ENCODE data around the gene OTULIN. TPM values are rescaled to one million over a fixed set of nuclear protein-coding genes. Genes with fewer than 3 reads are reported as not detected.
A peak's percentile ranks its signal among the peaks of the same experiment; 100 is the strongest.

OTULIN gene
- total and polyA plus RNA-seq, 5 experiments from 2014 or later: 15.7 to 77.0 (median 22.7) TPM

GRCh38 chr5:14713476-14714390 is 49.2 kb downstream of the OTULIN start:
- Mint-ChIP-seq H3K4me3 (no peak overlapping the region), H3K4me1 (peaks cover 13 to 36% (median 21%) of the 10 kb centered on the region in 4 donors), H3K9me3 (no peaks in the 10 kb centered on the region), H3K27ac (peak overlapping the region; percentile 47 to 90 (median 76)), H3K27me3 (no peaks in the 10 kb centered on the region), H3K36me3 (peaks cover 4 to 89% (median 27%) of the 10 kb centered on the region in 3 donors)
- POLR2A ChIA-PET: interaction anchor here (1.5 kb wide), 1 partner anchor 11 kb away, joined by 3 read pairs; no protein-coding TSS in a partner anchor
- ATAC-seq: no peak
- DNase-seq: no peak

DNA sequence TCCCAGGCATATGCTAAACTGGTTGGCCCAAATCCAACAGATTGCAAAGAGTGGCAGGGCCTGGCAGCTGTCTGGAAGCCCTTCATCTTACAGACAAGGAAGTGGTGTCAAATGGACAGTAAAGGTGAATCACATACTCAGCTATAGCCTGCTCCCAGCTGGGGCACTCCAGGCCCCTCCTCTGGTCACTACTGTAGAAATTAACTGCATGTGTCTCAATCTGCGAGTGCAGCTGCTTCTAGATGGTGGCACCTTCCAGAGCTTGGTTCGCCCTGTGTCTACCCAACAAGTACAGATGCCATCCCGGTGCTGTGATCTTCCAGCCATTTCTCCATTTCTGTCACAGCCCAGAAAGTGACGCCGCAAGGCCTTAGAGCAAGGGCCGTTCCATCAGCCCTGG is 50.2 kb downstream of the OTULIN start:
- DNase-seq: no peak
- ATAC-seq: no peak
- peak overlapping the region in 8 of 10 donors; percentile 44 to 90 (median 70) for H3K27ac Mint-ChIP-seq
- H3K4me1 Mint-ChIP-seq: peaks cover 5 to 32% (median 16%) of the 10 kb centered on the region in 4 donors
- peaks cover 4 to 84% (median 22%) of the 10 kb centered on the region in 3 donors for H3K36me3 Mint-ChIP-seq
- H3K9me3 Mint-ChIP-seq: no peaks in the 10 kb centered on the region
- H3K4me3 Mint-ChIP-seq: peak overlapping the region in 1 of 10 donors; percentile 8
- no peaks in the 10 kb centered on the region for H3K27me3 Mint-ChIP-seq
- POLR2A ChIA-PET: interaction anchor here (1.5 kb wide), 1 partner anchor 12 kb away, joined by 3 read pairs; no protein-coding TSS in a partner anchor

- Mint-ChIP-seq H3K4me3 (no peak overlapping the region), H3K4me1 (peaks cover 8 to 36% (median 21%) of the 10 kb centered on the region in 4 donors), H3K9me3 (no peaks in the 10 kb centered on the region), H3K36me3 (peaks cover 4 to 77% (median 19%) of the 10 kb centered on the region in 3 donors), H3K27me3 (no peaks in the 10 kb centered on the region), H3K27ac (peak overlapping the region in 8 of 10 donors; percentile 20 to 89 (median 62))
- ATAC-seq (no peak), DNase-seq (no peak)
- POLR2A ChIA-PET: interaction anchor here (1.0 kb wide), 1 partner anchor 9 kb away, joined by 3 read pairs; no protein-coding TSS in a partner anchor
Observed at GRCh38 chr5:14715481-14715880, 51.0 kb downstream of the OTULIN start.

DNA sequence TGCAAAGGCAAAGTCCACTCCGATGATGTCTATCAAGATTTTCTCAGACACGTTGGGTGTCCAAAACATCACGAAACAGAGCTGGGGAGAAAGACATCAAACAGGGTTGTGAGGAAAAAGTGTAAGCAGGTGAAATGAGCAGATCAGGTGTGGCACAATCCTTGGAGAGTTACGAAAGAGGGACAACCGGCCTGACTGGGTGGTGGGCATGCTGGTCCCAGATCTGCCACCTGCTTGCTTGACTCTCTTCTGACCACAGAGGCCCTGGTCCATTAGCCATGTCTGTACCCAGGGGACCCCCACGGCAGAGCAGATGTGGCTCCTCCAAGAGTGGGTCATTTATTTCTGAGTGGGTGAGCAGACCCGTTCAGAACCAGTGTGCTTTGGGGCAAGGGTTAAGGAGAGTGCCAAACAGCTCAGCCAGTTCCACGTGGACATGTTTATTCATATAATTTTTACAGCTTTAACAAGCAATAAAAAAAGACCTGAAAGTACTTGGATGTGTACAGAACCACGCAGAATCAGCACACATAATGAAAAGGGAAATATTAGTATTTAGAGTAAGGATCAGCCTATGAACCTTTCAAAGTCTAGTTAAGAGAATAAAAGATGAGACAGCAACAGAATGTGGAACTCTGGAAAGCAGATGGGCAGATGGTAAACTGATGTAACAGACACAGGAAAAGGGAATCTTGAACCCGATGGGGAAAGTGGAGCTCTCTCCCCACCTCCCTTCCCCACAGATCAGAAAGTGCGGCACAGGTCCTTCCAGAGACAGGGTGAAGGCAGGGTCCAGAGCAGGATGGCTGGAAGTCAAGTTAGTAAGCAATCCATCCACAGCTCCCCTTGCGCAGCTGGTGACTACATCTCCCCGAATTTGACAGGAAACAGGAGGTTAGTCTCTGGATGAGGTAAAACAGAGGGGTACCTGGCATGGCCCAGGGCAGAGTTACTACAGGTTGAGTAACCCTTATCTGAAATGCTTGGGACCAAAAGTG is 52.5 kb downstream of the OTULIN start:
- Mint-ChIP-seq H3K4me3 (no peak overlapping the region), H3K9me3 (no peaks in the 10 kb centered on the region), H3K27me3 (no peaks in the 10 kb centered on the region), H3K27ac (peak overlapping the region; percentile 52 to 90 (median 76)), H3K36me3 (peaks cover 0 to 61% (median 11%) of the 10 kb centered on the region in 3 donors), H3K4me1 (peaks cover 15 to 41% (median 20%) of the 10 kb centered on the region in 4 donors)
- POLR2A ChIA-PET: no interaction called here
- no peak for DNase-seq
- ATAC-seq: no peak

- Mint-ChIP-seq H3K27me3 (no peaks in the 10 kb centered on the region), H3K9me3 (no peaks in the 10 kb centered on the region), H3K4me3 (no peak overlapping the region), H3K27ac (peak overlapping the region in 7 of 10 donors; percentile 3 to 91 (median 68)), H3K4me1 (peaks cover 15 to 42% (median 16%) of the 10 kb centered on the region in 4 donors), H3K36me3 (peaks cover 0 to 51% (median 11%) of the 10 kb centered on the region in 3 donors)
- POLR2A ChIA-PET: no interaction called here
- DNase-seq (no peak), ATAC-seq (no peak)
Observed at GRCh38 chr5:14718778-14719177, 54.3 kb downstream of the OTULIN start.

GRCh38 chr5:14720236-14720923 is 55.9 kb downstream of the OTULIN start:
- peak overlapping the region; percentile 24 to 90 (median 66) for H3K27ac Mint-ChIP-seq
- ATAC-seq (peak; percentile 36 to 54), DNase-seq (no peak)
- no peaks in the 10 kb centered on the region for H3K27me3 Mint-ChIP-seq
- peaks cover 12 to 40% (median 15%) of the 10 kb centered on the region in 4 donors for H3K4me1 Mint-ChIP-seq
- POLR2A ChIA-PET: interaction anchor here (0.5 to 2.0 kb wide), 6 partner anchors 8 to 35 kb away, joined by 3 to 8 read pairs (median 4); no protein-coding TSS in a partner anchor
- peak overlapping the region in 1 of 10 donors; percentile 24 for H3K4me3 Mint-ChIP-seq
- peaks cover 0 to 47% (median 15%) of the 10 kb centered on the region in 3 donors for H3K36me3 Mint-ChIP-seq
- no peaks in the 10 kb centered on the region for H3K9me3 Mint-ChIP-seq

GRCh38 chr5:14721990-14722656 is 57.6 kb downstream of the OTULIN start:
- Mint-ChIP-seq H3K4me3 (no peak overlapping the region), H3K9me3 (no peaks in the 10 kb centered on the region), H3K27me3 (no peaks in the 10 kb centered on the region), H3K4me1 (peaks cover 16 to 43% (median 20%) of the 10 kb centered on the region in 4 donors), H3K36me3 (peaks cover 0 to 41% (median 10%) of the 10 kb centered on the region in 3 donors), H3K27ac (peak overlapping the region in 2 of 10 donors; percentile 33 to 79)
- DNase-seq (no peak), ATAC-seq (no peak)
- POLR2A ChIA-PET: interaction anchor here (1.5 to 2.0 kb wide), 2 partner anchors 14 to 37 kb away, joined by 5 to 6 read pairs; no protein-coding TSS in a partner anchor

- Mint-ChIP-seq H3K27me3 (no peaks in the 10 kb centered on the region), H3K9me3 (no peaks in the 10 kb centered on the region), H3K4me3 (no peak overlapping the region), H3K36me3 (peaks cover 0 to 33% (median 10%) of the 10 kb centered on the region in 3 donors), H3K4me1 (peaks cover 16 to 42% (median 20%) of the 10 kb centered on the region in 4 donors), H3K27ac (peak overlapping the region in 5 of 10 donors; percentile 23 to 79 (median 43))
- no peak for DNase-seq
- POLR2A ChIA-PET: interaction anchor here (1.5 kb wide), 1 partner anchor 15 kb away, joined by 5 read pairs; no protein-coding TSS in a partner anchor
- ATAC-seq: no peak
Observed at GRCh38 chr5:14722923-14723322, 58.4 kb downstream of the OTULIN start.

DNA sequence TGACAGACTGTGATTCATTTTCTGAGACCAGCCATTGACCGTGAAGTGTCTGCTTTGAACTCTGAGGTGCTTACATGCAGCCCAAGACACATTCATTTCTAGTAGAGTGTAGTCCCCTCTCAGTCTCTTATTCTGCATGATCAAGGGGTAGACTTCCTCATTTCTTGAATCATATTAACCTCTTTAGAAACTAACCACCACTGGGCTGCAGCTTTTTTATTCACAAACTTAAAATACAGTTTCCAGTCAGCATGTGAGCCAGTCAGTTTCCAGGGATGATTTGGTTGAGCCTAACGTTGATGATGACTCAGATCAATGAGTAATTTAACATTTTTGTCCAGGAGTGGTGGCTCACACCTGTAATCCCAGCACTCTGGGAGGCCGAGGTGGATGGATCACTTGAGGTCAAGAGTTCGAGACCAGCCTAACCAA is 59.2 kb downstream of the OTULIN start:
- H3K9me3 Mint-ChIP-seq: no peaks in the 10 kb centered on the region
- peaks cover 16 to 39% (median 20%) of the 10 kb centered on the region in 4 donors for H3K4me1 Mint-ChIP-seq
- POLR2A ChIA-PET: interaction anchor here (0.6 to 1.4 kb wide), 2 partner anchors 16 to 88 kb away, joined by 3 to 6 read pairs; no protein-coding TSS in a partner anchor
- H3K4me3 Mint-ChIP-seq: no peak overlapping the region
- no peak overlapping the region for H3K27ac Mint-ChIP-seq
- ATAC-seq (no peak), DNase-seq (no peak)
- no peaks in the 10 kb centered on the region for H3K27me3 Mint-ChIP-seq
- H3K36me3 Mint-ChIP-seq: peaks cover 0 to 25% (median 7%) of the 10 kb centered on the region in 3 donors

DNA sequence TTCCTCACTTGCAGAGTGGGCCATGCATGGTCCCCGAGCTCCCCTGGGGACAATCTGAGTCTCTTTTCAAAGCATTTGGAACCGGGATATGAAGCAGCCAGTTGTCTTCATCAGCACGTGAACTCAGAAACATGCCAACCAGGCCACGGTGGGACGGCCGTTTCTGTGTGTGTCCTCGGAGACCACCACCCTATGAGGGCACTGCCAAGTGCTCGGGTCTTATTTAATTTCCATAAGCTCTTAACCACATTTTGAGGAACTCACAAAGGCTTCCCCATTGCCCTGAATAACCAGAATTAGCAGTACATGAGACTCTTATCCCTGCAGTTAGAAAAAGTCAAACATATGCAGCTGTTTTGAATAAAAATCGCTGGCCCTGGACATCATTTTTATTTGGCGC is 60.1 kb downstream of the OTULIN start:
- Mint-ChIP-seq H3K27me3 (no peaks in the 10 kb centered on the region), H3K27ac (peak overlapping the region in 2 of 10 donors; percentile 43 to 60), H3K36me3 (peaks cover 0 to 27% (median 7%) of the 10 kb centered on the region in 3 donors), H3K4me3 (no peak overlapping the region), H3K4me1 (peaks cover 16 to 34% (median 20%) of the 10 kb centered on the region in 4 donors), H3K9me3 (no peaks in the 10 kb centered on the region)
- POLR2A ChIA-PET: interaction anchor here (1.4 to 1.7 kb wide), 2 partner anchors 17 to 41 kb away, joined by 4 to 6 read pairs; no protein-coding TSS in a partner anchor
- ATAC-seq (no peak), DNase-seq (no peak)
